GM21786 (cell line): ENCODE measurements around the gene FANCC.

ENCODE experiments used
- ATAC-seq: cut with Tn5 transposase; IDR thresholded peaks from one replicate; pipeline ENCODE4 v1.9.1; 2021; ENCODE audit not compliant: unreplicated experiment

The FANCC gene

GRCh38 chr9:95317119-95317892 is at the start of gene FANCC:
Gene FANCC (minus strand): TSS chr9:95317709. CDS start chr9:95249291, 68,418 bp downstream.
- peak; percentile 68 for ATAC-seq

- no peak for ATAC-seq
Measured at GRCh38 chr9:95366731-95367325, 49.3 kb upstream of the FANCC start.

GRCh38 chr9:95365766-95366165 is 48.3 kb upstream of the FANCC start:
- ATAC-seq, result no peak

GRCh38 chr9:95363051-95363841 is 45.7 kb upstream of the FANCC start:
- ATAC-seq, result no peak

- ATAC-seq, result no peak
Measured at GRCh38 chr9:95360866-95361265, 43.4 kb upstream of the FANCC start.

GRCh38 chr9:95357316-95357715 is 39.8 kb upstream of the FANCC start:
- ATAC-seq, result no peak

- no peak for ATAC-seq
Measured at GRCh38 chr9:95355500-95355899, 38.0 kb upstream of the FANCC start.

- no peak for ATAC-seq
Measured at GRCh38 chr9:95351051-95351450, 33.5 kb upstream of the FANCC start.

- no peak for ATAC-seq
Measured at GRCh38 chr9:95350266-95350665, 32.8 kb upstream of the FANCC start.

- no peak for ATAC-seq
Measured at GRCh38 chr9:95349091-95350038, 31.9 kb upstream of the FANCC start.

- no peak for ATAC-seq
Measured at GRCh38 chr9:95346021-95346420, 28.5 kb upstream of the FANCC start.

- no peak for ATAC-seq
Measured at GRCh38 chr9:95344735-95345325, 27.3 kb upstream of the FANCC start.

GRCh38 chr9:95343725-95344287 is 26.3 kb upstream of the FANCC start:
- ATAC-seq, result no peak

- no peak for ATAC-seq
Measured at GRCh38 chr9:95342571-95342970, 25.1 kb upstream of the FANCC start.

GRCh38 chr9:95341293-95341962 is 23.9 kb upstream of the FANCC start:
- ATAC-seq, result no peak

GRCh38 chr9:95338243-95338642 is 20.7 kb upstream of the FANCC start:
- ATAC-seq, result no peak

- ATAC-seq, result no peak
Measured at GRCh38 chr9:95336281-95336680, 18.8 kb upstream of the FANCC start.

- ATAC-seq, result no peak
Measured at GRCh38 chr9:95333426-95333825, 15.9 kb upstream of the FANCC start.

- ATAC-seq, result no peak
Measured at GRCh38 chr9:95332860-95333259, 15.4 kb upstream of the FANCC start.
